HG03558 (cell line): ENCODE results near the gene CYTH1.
"Not testable (repeated sequence)": the region's sequence is repeated elsewhere in the genome, so short reads cannot be mapped to it uniquely, and the experiment has no call there.

Experiments
- ATAC-seq: cut with Tn5 transposase; IDR thresholded peaks from one replicate; pipeline ENCODE4 v1.9.1; 2021; ENCODE audit warnings: moderate number of reproducible peaks; ENCODE audit not compliant: unreplicated experiment; ENCODE audit errors: extremely low read depth

CYTH1 gene

DNA sequence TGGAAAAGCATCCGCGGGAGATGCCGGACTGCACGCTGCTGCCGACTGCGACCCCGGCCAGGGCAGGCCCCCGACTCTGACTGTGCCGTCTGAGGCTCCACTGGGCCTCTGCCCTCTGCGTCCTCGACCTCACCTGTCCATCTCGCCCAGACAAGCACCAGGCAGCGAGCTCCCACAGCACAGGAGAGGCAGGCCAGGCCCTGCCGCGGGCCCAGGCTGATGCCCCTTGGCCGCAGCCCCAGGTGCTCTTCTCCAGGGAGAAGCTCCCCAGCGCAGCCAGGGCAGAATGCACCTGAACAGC lies 106.8 kb downstream of the CYTH1 start:
- ATAC-seq, result no peak

DNA sequence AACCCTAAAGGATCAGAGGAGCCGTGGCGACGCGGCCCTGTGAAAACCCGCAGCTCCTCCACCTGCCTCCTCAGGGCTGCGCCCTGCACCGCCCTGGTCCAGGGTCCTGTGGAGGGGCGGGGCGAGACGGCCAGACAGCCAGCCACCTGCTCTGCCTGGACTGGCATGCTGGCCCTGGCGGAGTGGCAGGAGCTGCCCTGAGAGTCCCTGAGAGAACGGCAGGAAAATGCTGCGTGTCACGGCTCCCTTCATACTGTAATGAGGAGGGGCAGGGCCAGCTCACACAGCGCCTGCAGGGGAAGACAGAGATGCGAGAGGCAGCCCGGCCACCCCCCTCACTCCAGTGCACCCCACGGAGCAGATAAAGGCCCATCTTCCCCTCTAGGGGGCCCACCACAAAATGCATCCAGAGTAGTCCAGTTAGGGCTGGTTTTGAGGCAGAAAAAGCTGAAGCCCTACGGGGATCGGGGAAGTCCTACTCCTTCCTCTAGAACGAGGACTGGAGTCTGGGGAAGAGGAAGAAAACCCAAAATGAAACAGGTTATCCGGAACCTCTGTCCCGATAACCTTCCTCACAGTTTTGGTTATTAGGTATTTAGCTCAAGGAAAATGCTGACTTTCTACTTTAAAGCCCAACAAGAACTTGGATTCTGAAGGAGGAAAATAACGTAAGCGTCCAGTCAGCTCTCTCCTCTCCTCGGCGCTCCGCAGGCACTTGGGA lies 107.3 kb downstream of the CYTH1 start:
- no peak for ATAC-seq

- ATAC-seq, result no peak
Observed at GRCh38 chr17:78674156-78674555, 107.9 kb downstream of the CYTH1 start.

- ATAC-seq, result no peak
Observed at GRCh38 chr17:78673395-78673794, 108.7 kb downstream of the CYTH1 start.

- no peak for ATAC-seq
Observed at GRCh38 chr17:78672871-78673371, 109.2 kb downstream of the CYTH1 start.

- ATAC-seq, result no peak
Observed at GRCh38 chr17:78672005-78672404, 110.1 kb downstream of the CYTH1 start.

- ATAC-seq, result not testable (repeated sequence)
Observed at GRCh38 chr17:78671726-78672001, 110.4 kb downstream of the CYTH1 start.

GRCh38 chr17:78670850-78671725 lies 111.0 kb downstream of the CYTH1 start:
- ATAC-seq, result no peak

- ATAC-seq, result no peak
Observed at GRCh38 chr17:78669975-78670518, 112.0 kb downstream of the CYTH1 start.

GRCh38 chr17:78669256-78669974 lies 112.7 kb downstream of the CYTH1 start:
- ATAC-seq, result no peak

DNA sequence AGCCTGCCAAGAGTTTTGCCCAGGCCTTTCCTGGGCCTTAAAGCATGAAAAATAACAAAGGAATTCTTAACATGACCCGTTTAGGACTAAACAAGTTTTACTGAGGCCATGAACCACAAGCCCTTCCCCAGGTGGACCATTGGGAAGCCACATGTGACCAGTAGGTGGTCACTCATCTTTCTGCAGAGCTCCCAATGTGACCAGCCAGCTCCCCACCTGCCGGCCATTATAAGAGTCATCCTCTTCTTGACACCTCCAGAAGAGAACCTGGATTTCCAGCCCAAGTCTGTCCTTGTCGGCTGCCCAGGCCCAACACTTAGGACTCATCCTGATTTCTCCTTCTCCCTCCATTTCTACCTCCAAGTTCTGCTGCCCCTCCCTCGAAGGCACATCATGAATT lies 113.2 kb downstream of the CYTH1 start:
- ATAC-seq, result no peak

- ATAC-seq, result no peak
Observed at GRCh38 chr17:78667741-78668640, 114.1 kb downstream of the CYTH1 start.

GRCh38 chr17:78667091-78667490 lies 115.0 kb downstream of the CYTH1 start:
- ATAC-seq, result no peak

- ATAC-seq, result no peak
Observed at GRCh38 chr17:78665952-78666920, 115.8 kb downstream of the CYTH1 start.

DNA sequence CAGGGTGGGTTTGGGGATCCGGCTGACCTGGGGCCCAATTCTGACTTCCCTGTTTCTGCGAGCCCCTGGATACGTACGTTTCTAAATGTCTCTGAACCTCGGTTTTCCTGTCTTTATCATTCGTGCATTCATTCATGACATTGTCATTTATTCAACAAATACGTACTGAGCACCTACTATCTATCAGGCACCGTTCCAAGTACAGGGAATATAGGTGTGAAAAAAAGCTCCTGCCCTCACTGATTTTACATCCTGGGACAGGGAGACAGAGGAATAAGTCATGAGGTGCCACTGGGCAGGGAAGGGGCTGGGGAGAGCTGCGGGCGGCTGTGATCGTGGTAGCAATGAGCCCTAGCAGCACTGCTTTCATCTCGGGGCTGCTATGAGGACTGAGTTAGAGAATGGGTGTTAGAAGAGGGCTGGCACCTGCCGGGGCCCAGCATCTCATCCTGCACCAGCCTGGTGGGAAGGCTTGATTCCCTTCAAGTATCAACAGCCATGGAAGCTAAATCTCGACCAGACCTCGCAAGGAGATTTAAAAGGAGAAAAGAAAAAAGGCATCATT lies 116.6 kb downstream of the CYTH1 start:
- ATAC-seq, result no peak

DNA sequence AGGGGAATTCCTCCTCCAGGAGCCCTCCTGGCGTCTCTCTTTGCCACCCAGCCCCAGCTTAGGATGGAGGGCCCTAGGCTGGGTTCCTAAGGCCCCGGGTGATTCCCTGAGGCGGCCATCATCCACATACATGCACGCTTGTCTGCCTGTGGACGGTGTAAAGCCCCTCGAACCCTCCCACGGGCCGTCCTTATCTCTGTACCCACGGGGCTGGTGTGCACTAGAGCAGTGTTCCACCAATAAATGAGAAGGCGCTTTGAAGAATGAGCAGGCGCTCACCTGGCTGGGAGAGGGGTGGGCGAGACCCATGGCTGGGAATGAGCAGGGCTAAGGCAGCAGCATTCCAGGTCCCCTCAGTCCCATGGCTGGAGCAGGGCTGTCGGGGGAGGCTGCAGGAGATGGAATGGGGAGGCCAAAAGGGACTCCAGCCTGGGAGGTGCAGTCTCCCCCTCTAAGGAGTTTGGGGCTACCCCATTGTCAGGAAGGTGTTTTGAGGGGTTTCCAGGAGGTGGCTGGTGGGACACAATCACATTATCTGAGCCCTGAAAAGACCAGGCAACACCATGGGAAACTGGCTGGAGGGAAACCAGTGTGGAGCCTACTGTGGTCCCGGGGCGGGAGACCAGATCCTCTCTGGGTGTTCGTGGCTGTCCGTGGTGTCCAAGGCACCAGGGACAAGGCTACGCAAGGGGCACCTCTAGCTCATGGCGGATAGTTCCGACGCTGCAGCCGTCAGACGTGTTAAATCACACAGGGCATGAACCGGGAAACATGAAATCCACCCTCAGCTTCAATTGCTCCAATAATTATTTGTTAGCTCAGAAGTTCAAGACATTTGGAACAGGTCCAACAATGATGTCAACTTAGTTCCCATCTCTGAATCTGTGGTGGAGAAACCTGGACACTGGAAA lies 117.3 kb downstream of the CYTH1 start:
- no peak for ATAC-seq

- no peak for ATAC-seq
Observed at GRCh38 chr17:78661093-78661770, 120.8 kb downstream of the CYTH1 start.
